HEK293 (cell line): ENCODE results near the gene TNIK.

Experiments
- CTCF ChIA-PET: fragments of 350-600 bp; formaldehyde crosslinking; extraction: SDS; loops from one replicate; lab custom pipeline; 2021; ENCODE audit warnings: antibody characterized with exemption; lab: Yijun Ruan, JAX
- POLR2A ChIA-PET: fragments of 300-600 bp; formaldehyde crosslinking; extraction: SDS; loops from one replicate; lab custom pipeline; 2020; ENCODE audit warnings: antibody characterized with exemption, inconsistent platforms; lab: Yijun Ruan, JAX
- H3K27ac ChIP-seq: fragments of 200-500 bp; sonication (Bioruptor generic); 2 replicates; pipeline ENCODE4 v1.5.1; 2014; ENCODE audit warnings: low read depth, low read length, control low read depth, inconsistent platforms; ENCODE audit errors: extremely low read depth
- H3K36me3 ChIP-seq, 2 experiments: fragments of 200-500 bp in 1 of 2; sonication (Bioruptor generic) in 1 of 2; 1 replicate in 1 of 2; 2 replicates in 1 of 2; pipeline ENCODE4 v1.5.1; 2014 to 2017; ENCODE audit warnings: inconsistent platforms in 2 of 2, low read length in 2 of 2; ENCODE audit not compliant: control insufficient read depth in 2 of 2, insufficient read depth in 1 of 2
- H3K4me1 ChIP-seq: fragments of 200-500 bp; sonication (Bioruptor generic); 2 replicates; pipeline ENCODE4 v1.5.1; 2014; ENCODE audit warnings: mild to moderate bottlenecking, low read length, inconsistent platforms; ENCODE audit not compliant: control insufficient read depth, insufficient read depth
- H3K4me3 ChIP-seq: 2 replicates; pipeline ENCODE4 v1.5.1; 2011; ENCODE audit warnings: low read depth, mild to moderate bottlenecking, control low read depth, low read length, moderate library complexity
- H3K9me3 ChIP-seq: fragments of 200-500 bp; sonication (Bioruptor generic); 2 replicates; pipeline ENCODE4 v1.5.1; 2014; ENCODE audit warnings: low read depth, low read length, inconsistent platforms; ENCODE audit not compliant: control insufficient read depth, insufficient read depth
- GFI1B ChIP-seq: fragments of 450-650 bp; formaldehyde crosslinking; IDR thresholded peaks from 2 replicates; pipeline ENCODE4 v1.5.1; 2016; ENCODE audit warnings: missing biosample characterization, missing genetic modification characterization
- PRDM1 ChIP-seq: fragments of 450-650 bp; formaldehyde crosslinking; IDR thresholded peaks from 2 replicates; pipeline ENCODE4; 2016; ENCODE audit warnings: missing biosample characterization, missing genetic modification characterization
- ZFP41 ChIP-seq: fragments of 450-650 bp; formaldehyde crosslinking; IDR thresholded peaks from 2 replicates; pipeline ENCODE4 v1.5.1; 2016; ENCODE audit warnings: missing biosample characterization, missing genetic modification characterization, borderline replicate concordance
- ZNF133 ChIP-seq: fragments of 450-650 bp; formaldehyde crosslinking; IDR thresholded peaks from 2 replicates; pipeline ENCODE4 v1.5.1; 2016; ENCODE audit warnings: missing biosample characterization, missing genetic modification characterization
- ZNF19 ChIP-seq: fragments of 450-650 bp; formaldehyde crosslinking; IDR thresholded peaks from 2 replicates; pipeline ENCODE4; 2016; ENCODE audit warnings: missing biosample characterization, missing genetic modification characterization, low read depth
- ZNF473 ChIP-seq: fragments of 450-650 bp; formaldehyde crosslinking; IDR thresholded peaks from 2 replicates; pipeline ENCODE4 v1.5.1; 2017; ENCODE audit warnings: missing biosample characterization, missing genetic modification characterization
- ZNF529 ChIP-seq: fragments of 450-650 bp; formaldehyde crosslinking; IDR thresholded peaks from 2 replicates; pipeline ENCODE4 v1.5.1; 2017; ENCODE audit warnings: missing genetic modification characterization, missing biosample characterization; ENCODE audit not compliant: insufficient replicate concordance
- ZNF558 ChIP-seq: fragments of 450-650 bp; formaldehyde crosslinking; IDR thresholded peaks from 2 replicates; pipeline ENCODE4 v1.5.1; 2016; ENCODE audit warnings: missing biosample characterization, missing genetic modification characterization
- ZNF747 ChIP-seq: fragments of 450-650 bp; formaldehyde crosslinking; IDR thresholded peaks from 2 replicates; pipeline ENCODE4 v1.5.1; 2016; ENCODE audit warnings: missing biosample characterization, missing genetic modification characterization
- TF ChIP-seq, protein P1 (sequence below): fragments of 450-650 bp; formaldehyde crosslinking; IDR thresholded peaks from 2 replicates; pipeline ENCODE4 v1.5.1; 2017; ENCODE audit warnings: missing biosample characterization, missing genetic modification characterization
- TF ChIP-seq, protein P2 (sequence below): fragments of 450-650 bp; formaldehyde crosslinking; IDR thresholded peaks from 2 replicates; pipeline ENCODE4 v1.5.1; 2016; ENCODE audit warnings: missing biosample characterization, missing genetic modification characterization
- TF ChIP-seq, protein P3 (sequence below): fragments of 450-650 bp; formaldehyde crosslinking; IDR thresholded peaks from 2 replicates; pipeline ENCODE4 v1.5.1; 2016; ENCODE audit warnings: missing biosample characterization, missing genetic modification characterization, low read depth
- TF ChIP-seq, protein P4 (sequence below): fragments of 450-650 bp; formaldehyde crosslinking; IDR thresholded peaks from 2 replicates; pipeline ENCODE4 v1.5.1; 2016; ENCODE audit warnings: missing biosample characterization, missing genetic modification characterization
- TF ChIP-seq, protein P5 (sequence below): fragments of 450-650 bp; formaldehyde crosslinking; IDR thresholded peaks from 2 replicates; pipeline ENCODE4 v1.5.1; 2016; ENCODE audit warnings: missing biosample characterization, missing genetic modification characterization

Gene TNIK

DNA sequence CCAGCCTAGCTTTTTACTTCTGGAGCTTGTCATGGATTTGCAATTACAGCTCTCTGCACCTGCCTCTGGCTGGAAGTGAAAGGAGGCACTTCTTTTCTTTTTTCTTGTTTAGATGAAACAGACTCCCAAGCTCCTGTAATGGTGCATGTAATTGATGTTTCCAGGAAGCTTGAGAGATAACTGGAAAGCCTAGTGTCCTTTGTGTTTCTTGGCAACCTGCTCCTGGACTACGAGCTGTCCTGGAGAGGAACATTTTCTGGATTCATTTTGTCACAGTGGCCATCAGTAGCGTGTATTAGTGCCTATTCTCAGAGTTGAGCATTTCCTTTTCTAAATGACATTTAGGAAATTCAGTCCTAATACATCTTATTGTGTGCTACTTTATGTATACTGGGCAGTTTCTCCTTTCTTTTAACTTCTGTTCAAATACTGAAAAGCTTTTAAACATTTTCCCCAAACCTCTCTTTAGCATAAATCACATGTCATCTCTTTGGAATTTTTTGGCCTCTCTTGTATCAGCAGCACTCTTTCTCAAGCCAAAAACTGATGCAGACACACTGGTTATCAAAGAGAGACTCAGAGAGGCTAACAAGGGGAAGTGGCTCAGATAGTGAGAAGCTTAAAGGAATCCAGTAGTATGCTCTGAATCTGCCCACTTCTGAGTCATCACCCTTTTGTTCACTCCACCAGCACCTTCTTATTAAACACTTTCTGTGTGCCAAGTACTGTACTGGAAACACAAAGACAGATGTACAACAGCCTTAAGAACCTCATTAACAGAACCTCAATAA is 371.0 kb downstream of the TNIK start:
- POLR2A ChIA-PET = no interaction called here
- no peak overlapping the region for H3K4me3 ChIP-seq

DNA sequence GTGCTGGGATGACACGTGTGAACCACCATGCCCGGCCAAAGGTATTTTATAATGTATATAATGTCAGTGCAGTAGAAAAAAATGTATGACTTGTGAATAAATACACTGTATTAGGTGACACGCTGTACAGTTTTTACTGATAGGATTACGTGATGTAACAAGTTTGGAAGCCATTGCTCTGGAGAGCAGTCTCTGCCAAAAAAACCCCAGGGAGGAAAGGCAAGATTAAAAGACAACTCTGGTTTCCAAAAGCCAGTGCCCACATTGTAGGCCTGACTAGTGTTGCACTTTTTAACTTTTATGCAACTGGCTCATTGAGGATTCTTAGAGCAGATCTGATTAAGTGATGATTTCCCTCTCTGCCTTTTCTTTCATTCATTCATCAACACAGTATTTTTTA is 371.7 kb downstream of the TNIK start:
- POLR2A ChIA-PET = no interaction called here
- TF ChIP-seq ZNF747 = no peak
- no peak for TF ChIP-seq ZNF473
- TF ChIP-seq ZNF19 (tag by site-specific recombination) = no peak
- TF ChIP-seq ZNF133 (tag by site-specific recombination) = no peak
- TF ChIP-seq GFI1B (tag by site-specific recombination) = no peak
- TF ChIP-seq, protein P1, sequence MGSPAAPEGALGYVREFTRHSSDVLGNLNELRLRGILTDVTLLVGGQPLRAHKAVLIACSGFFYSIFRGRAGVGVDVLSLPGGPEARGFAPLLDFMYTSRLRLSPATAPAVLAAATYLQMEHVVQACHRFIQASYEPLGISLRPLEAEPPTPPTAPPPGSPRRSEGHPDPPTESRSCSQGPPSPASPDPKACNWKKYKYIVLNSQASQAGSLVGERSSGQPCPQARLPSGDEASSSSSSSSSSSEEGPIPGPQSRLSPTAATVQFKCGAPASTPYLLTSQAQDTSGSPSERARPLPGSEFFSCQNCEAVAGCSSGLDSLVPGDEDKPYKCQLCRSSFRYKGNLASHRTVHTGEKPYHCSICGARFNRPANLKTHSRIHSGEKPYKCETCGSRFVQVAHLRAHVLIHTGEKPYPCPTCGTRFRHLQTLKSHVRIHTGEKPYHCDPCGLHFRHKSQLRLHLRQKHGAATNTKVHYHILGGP (tag by site-specific recombination) = no peak
- TF ChIP-seq, protein P2, sequence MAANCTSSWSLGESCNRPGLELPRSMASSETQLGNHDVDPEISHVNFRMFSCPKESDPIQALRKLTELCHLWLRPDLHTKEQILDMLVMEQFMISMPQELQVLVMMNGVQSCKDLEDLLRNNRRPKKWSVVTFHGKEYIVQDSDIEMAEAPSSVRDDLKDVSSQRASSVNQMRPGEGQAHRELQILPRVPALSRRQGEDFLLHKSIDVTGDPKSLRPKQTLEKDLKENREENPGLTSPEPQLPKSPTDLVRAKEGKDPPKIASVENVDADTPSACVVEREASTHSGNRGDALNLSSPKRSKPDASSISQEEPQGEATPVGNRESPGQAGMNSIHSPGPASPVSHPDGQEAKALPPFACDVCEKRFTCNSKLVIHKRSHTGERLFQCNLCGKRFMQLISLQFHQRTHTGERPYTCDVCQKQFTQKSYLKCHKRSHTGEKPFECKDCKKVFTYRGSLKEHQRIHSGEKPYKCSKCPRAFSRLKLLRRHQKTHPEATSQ (tag by site-specific recombination) = no peak
- no peak for TF ChIP-seq ZNF558 (tag by site-specific recombination)
- TF ChIP-seq, protein P3, sequence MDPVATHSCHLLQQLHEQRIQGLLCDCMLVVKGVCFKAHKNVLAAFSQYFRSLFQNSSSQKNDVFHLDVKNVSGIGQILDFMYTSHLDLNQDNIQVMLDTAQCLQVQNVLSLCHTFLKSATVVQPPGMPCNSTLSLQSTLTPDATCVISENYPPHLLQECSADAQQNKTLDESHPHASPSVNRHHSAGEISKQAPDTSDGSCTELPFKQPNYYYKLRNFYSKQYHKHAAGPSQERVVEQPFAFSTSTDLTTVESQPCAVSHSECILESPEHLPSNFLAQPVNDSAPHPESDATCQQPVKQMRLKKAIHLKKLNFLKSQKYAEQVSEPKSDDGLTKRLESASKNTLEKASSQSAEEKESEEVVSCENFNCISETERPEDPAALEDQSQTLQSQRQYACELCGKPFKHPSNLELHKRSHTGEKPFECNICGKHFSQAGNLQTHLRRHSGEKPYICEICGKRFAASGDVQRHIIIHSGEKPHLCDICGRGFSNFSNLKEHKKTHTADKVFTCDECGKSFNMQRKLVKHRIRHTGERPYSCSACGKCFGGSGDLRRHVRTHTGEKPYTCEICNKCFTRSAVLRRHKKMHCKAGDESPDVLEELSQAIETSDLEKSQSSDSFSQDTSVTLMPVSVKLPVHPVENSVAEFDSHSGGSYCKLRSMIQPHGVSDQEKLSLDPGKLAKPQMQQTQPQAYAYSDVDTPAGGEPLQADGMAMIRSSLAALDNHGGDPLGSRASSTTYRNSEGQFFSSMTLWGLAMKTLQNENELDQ = no peak
- no peak for TF ChIP-seq ZFP41
- TF ChIP-seq, protein P4, sequence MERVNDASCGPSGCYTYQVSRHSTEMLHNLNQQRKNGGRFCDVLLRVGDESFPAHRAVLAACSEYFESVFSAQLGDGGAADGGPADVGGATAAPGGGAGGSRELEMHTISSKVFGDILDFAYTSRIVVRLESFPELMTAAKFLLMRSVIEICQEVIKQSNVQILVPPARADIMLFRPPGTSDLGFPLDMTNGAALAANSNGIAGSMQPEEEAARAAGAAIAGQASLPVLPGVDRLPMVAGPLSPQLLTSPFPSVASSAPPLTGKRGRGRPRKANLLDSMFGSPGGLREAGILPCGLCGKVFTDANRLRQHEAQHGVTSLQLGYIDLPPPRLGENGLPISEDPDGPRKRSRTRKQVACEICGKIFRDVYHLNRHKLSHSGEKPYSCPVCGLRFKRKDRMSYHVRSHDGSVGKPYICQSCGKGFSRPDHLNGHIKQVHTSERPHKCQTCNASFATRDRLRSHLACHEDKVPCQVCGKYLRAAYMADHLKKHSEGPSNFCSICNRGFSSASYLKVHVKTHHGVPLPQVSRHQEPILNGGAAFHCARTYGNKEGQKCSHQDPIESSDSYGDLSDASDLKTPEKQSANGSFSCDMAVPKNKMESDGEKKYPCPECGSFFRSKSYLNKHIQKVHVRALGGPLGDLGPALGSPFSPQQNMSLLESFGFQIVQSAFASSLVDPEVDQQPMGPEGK (tag by site-specific recombination) = no peak
- TF ChIP-seq, protein P5, sequence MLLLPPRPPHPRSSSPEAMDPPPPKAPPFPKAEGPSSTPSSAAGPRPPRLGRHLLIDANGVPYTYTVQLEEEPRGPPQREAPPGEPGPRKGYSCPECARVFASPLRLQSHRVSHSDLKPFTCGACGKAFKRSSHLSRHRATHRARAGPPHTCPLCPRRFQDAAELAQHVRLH (tag by site-specific recombination) = no peak

More for the DNA sequence above, 371.0 kb downstream of the TNIK start:
- CTCF ChIA-PET = interaction anchor here (0.7 to 1.5 kb wide), 2 partner anchors 40 to 133 kb away, joined by 4 read pairs; no protein-coding TSS in a partner anchor
- Histone ChIP-seq H3K4me1 (no peaks in the 10 kb centered on the region), H3K9me3 (no peaks in the 10 kb centered on the region), H3K27ac (no peak overlapping the region), H3K36me3 (peaks cover 0 to 10% of the 10 kb centered on the region in 2 experiments; a peak in 1 of 3 replicates)
- TF ChIP-seq PRDM1 (tag by site-specific recombination) (peak; percentile 49; the same call in 1 of the 2 replicates), ZNF529 (tag by site-specific recombination) (no peak)

More for the DNA sequence above, 371.7 kb downstream of the TNIK start:
- no peaks in the 10 kb centered on the region for H3K9me3 ChIP-seq
- H3K27ac ChIP-seq = no peak overlapping the region
- CTCF ChIA-PET = no interaction called here
- no peak overlapping the region for H3K4me3 ChIP-seq
- no peaks in the 10 kb centered on the region for H3K4me1 ChIP-seq
- peaks cover 0 to 17% of the 10 kb centered on the region in 2 experiments; a peak in 1 of 3 replicates for H3K36me3 ChIP-seq
